HPDE6-E6E7 (cell line): ENCODE data around the gene THBS2.
A peak's percentile ranks its signal among the peaks of the same experiment; 100 is the strongest.

Experiments
- DNase-seq: peaks from one replicate; pipeline ENCODE4 v3.0.0; 2011; ENCODE audit warnings: missing footprints; ENCODE audit errors: extremely low spot score

Gene THBS2

GRCh38 chr6:169230946-169231789, 22.5 kb downstream of the THBS2 start:
- DNase-seq, result no peak

GRCh38 chr6:169230322-169230665, 23.4 kb downstream of the THBS2 start:
- DNase-seq, result no peak

GRCh38 chr6:169229615-169230321, 23.9 kb downstream of the THBS2 start:
- DNase-seq, result no peak

- no peak for DNase-seq
Observed at GRCh38 chr6:169227116-169227515, 26.5 kb downstream of the THBS2 start.

GRCh38 chr6:169225887-169226286, 27.8 kb downstream of the THBS2 start:
- no peak for DNase-seq

- no peak for DNase-seq
Observed at GRCh38 chr6:169225131-169225576, 28.5 kb downstream of the THBS2 start.

GRCh38 chr6:169224716-169225115, 28.9 kb downstream of the THBS2 start:
- DNase-seq, result no peak

- peak; percentile 97 for DNase-seq
Observed at GRCh38 chr6:169224185-169224695, 29.4 kb downstream of the THBS2 start.

GRCh38 chr6:169223006-169223405, 30.6 kb downstream of the THBS2 start:
- DNase-seq, result no peak

- DNase-seq, result no peak
Observed at GRCh38 chr6:169222126-169222525, 31.5 kb downstream of the THBS2 start.

- no peak for DNase-seq
Observed at GRCh38 chr6:169221264-169221663, 32.4 kb downstream of the THBS2 start.

GRCh38 chr6:169220068-169220964, 33.3 kb downstream of the THBS2 start:
- DNase-seq, result no peak

GRCh38 chr6:169217972-169218371, 35.7 kb downstream of the THBS2 start:
- DNase-seq, result no peak

GRCh38 chr6:169216830-169217229, 36.8 kb downstream of the THBS2 start:
- DNase-seq, result no peak

GRCh38 chr6:169215201-169215681, 38.4 kb downstream of the THBS2 start:
- no peak for DNase-seq

GRCh38 chr6:169214789-169215188, 38.9 kb downstream of the THBS2 start:
- DNase-seq, result peak; percentile 69

- DNase-seq, result no peak
Observed at GRCh38 chr6:169213814-169214520, 39.7 kb downstream of the THBS2 start.

- DNase-seq, result peak; percentile 89
Observed at GRCh38 chr6:169212897-169213813, 40.5 kb downstream of the THBS2 start.

- DNase-seq, result no peak
Observed at GRCh38 chr6:169212436-169212835, 41.2 kb downstream of the THBS2 start.

GRCh38 chr6:169211881-169212280, 41.8 kb downstream of the THBS2 start:
- no peak for DNase-seq
